Kidney (tissue), 14 donors: ENCODE results near the gene TLNRD1. TPM values are rescaled to one million over a fixed set of nuclear protein-coding genes. Genes with fewer than 3 reads are reported as not detected.

Experiments used
- DNase-seq, 5 donors: peaks; one replicate each; pipeline ENCODE4 v3.0.0-alpha.2; 2013 to 2020
- FAIRE-seq: peaks from 2 replicates; lab custom pipeline; 2012; peaks lifted over from hg19 to GRCh38; lab: Jason Lieb, UNC
- H3K27ac ChIP-seq, 2 donors: one replicate each; pipeline ENCODE4 v1.7.0; 2013; ENCODE audit warnings: low read depth in 2 of 2, low read length in 2 of 2, inconsistent platforms in 1 of 2
- H3K27me3 ChIP-seq: one replicate; pipeline ENCODE4 v1.7.1; 2013; ENCODE audit warnings: low read length, inconsistent platforms; ENCODE audit not compliant: control insufficient read depth, insufficient read depth
- H3K36me3 ChIP-seq, 3 donors: one replicate each; pipeline versions ENCODE4 v1.7.0 to v1.7.1; 2013; ENCODE audit warnings: low read length in 3 of 3, control low read depth in 1 of 3, inconsistent platforms in 1 of 3; ENCODE audit not compliant: insufficient read depth in 3 of 3, control insufficient read depth in 2 of 3
- H3K4me1 ChIP-seq, 3 donors: one replicate each; pipeline versions ENCODE4 v1.7.0 to v1.7.1; 2013; ENCODE audit warnings: low read length in 3 of 3, inconsistent platforms in 1 of 3, low read depth in 1 of 3; ENCODE audit not compliant: control insufficient read depth in 2 of 3, insufficient read depth in 2 of 3
- H3K4me3 ChIP-seq, 3 donors: one replicate each; pipeline versions ENCODE4 v1.7.0 to v1.8.1; 2013; ENCODE audit warnings: low read length in 3 of 3, control low read depth in 1 of 3, inconsistent platforms in 1 of 3
- H3K9ac ChIP-seq, 3 donors: one replicate each; pipeline versions ENCODE4 v1.7.0 to v1.7.1; 2013; ENCODE audit warnings: low read length in 3 of 3, control low read depth in 1 of 3, inconsistent platforms in 1 of 3
- H3K9me3 ChIP-seq, 3 donors: one replicate each; pipeline versions ENCODE4 v1.7.0 to v1.7.1; 2013; ENCODE audit warnings: low read length in 3 of 3, control low read depth in 1 of 3, inconsistent platforms in 1 of 3; ENCODE audit not compliant: control insufficient read depth in 2 of 3, insufficient read depth in 1 of 3
- CTCF ChIP-seq: IDR thresholded peaks from 3 replicates; pipeline ENCODE4 v1.5.1; 2012; ENCODE audit warnings: mild to moderate bottlenecking, moderate library complexity, borderline replicate concordance; ENCODE audit not compliant: insufficient read depth; ENCODE audit errors: extremely low read depth
- intact Hi-C: fragments of 100-400 bp; cut with DNase I; formaldehyde crosslinking; loops from one replicate; pipeline ENCODE4 v1.11.1; 2022
- polyA plus RNA-seq: library from polyadenylated mRNA; stranded (reverse); fragments of 350-450 nt; fragmentation: Illumina TruSeq; extraction: RNeasy Lipid Tissue Mini Kit (QIAGEN cat#74804); gene quantifications from one replicate; pipeline ENCODE4 v1.2.3, GENCODE V29; 2014; ENCODE audit warnings: low read depth, low replicate concordance; ENCODE audit not compliant: insufficient read depth
- total RNA-seq: library from RNA; stranded (reverse); fragmentation: NEBNext Ultra II Directional; extraction: Animal tissue kit (Norgen Biotek cat#: 25700); gene quantifications from one replicate; pipeline ENCODE4 v1.2.1, GENCODE V29; 2021
- donor health status: control.
- donor health status: control.
- donor health status: control.
- donor health status: control.
- donor health status: control.
- donor health status: DM: yes; HTN: yes; CAD: no.
- donor health status: Normal renal cell carcinoma (clear cell type).

Gene TLNRD1
- total and polyA plus RNA-seq, 2 donors from 2014 or later: 7.4 to 16.7 TPM

GRCh38 chr15:81001152-81002008, 657 bp downstream of the TLNRD1 start:
- H3K9me3 ChIP-seq: no peaks in the 10 kb centered on the region
- H3K4me1 ChIP-seq: peaks cover 0 to 17% (median 4%) of the 10 kb centered on the region in 3 donors
- FAIRE-seq (no peak), DNase-seq (peak; percentile 44 to 90 (median 68))
- peak overlapping the region in 2 of 3 donors; percentile 59 to 91 for H3K9ac ChIP-seq
- H3K4me3 ChIP-seq: peak overlapping the region; percentile 12 to 87 (median 83)
- peaks cover 0 to 2% (median 0%) of the 10 kb centered on the region in 3 donors for H3K36me3 ChIP-seq
- peak overlapping the region; percentile 90 to 95 for H3K27ac ChIP-seq
- intact Hi-C loops: no loop called here
- no peak for TF ChIP-seq CTCF
- no peaks in the 10 kb centered on the region for H3K27me3 ChIP-seq

- peak overlapping the region; percentile 34 to 90 for H3K27ac ChIP-seq
- H3K36me3 ChIP-seq: peaks cover 0 to 2% (median 0%) of the 10 kb centered on the region in 3 donors
- intact Hi-C loops: no loop called here
- no peaks in the 10 kb centered on the region for H3K9me3 ChIP-seq
- peaks cover 0 to 17% (median 4%) of the 10 kb centered on the region in 3 donors for H3K4me1 ChIP-seq
- H3K27me3 ChIP-seq: no peaks in the 10 kb centered on the region
- DNase-seq: peak in 1 of 5 donors; percentile 44
- H3K9ac ChIP-seq: peak overlapping the region in 1 of 3 donors; percentile 10
- peak overlapping the region in 2 of 3 donors; percentile 26 to 83 for H3K4me3 ChIP-seq
- no peak for TF ChIP-seq CTCF
- FAIRE-seq: no peak
These were observed 1.2 kb downstream of the TLNRD1 start for GRCh38 chr15:81002009-81002330.

- Histone ChIP-seq H3K36me3 (peaks cover 0 to 2% (median 0%) of the 10 kb centered on the region in 3 donors), H3K4me1 (peaks cover 0 to 17% (median 4%) of the 10 kb centered on the region in 3 donors), H3K9ac (peak overlapping the region in 1 of 3 donors; percentile 10), H3K27me3 (no peaks in the 10 kb centered on the region), H3K27ac (peak overlapping the region; percentile 34 to 90), H3K4me3 (peak overlapping the region in 1 of 3 donors; percentile 83), H3K9me3 (no peaks in the 10 kb centered on the region)
- DNase-seq (peak in 4 of 5 donors; percentile 5 to 82 (median 46)), FAIRE-seq (no peak)
- intact Hi-C loops: no loop called here
- no peak for TF ChIP-seq CTCF
These were observed 1.8 kb downstream of the TLNRD1 start for GRCh38 chr15:81002331-81003096.
